GM18867 (cell line): Measurements from ENCODE around the gene LIX1.

ENCODE experiments used
- ATAC-seq: cut with Tn5 transposase; IDR thresholded peaks from one replicate; pipeline ENCODE4 v1.9.1; 2021; ENCODE audit warnings: mild to moderate bottlenecking, moderate library complexity; ENCODE audit not compliant: unreplicated experiment

LIX1 gene

DNA sequence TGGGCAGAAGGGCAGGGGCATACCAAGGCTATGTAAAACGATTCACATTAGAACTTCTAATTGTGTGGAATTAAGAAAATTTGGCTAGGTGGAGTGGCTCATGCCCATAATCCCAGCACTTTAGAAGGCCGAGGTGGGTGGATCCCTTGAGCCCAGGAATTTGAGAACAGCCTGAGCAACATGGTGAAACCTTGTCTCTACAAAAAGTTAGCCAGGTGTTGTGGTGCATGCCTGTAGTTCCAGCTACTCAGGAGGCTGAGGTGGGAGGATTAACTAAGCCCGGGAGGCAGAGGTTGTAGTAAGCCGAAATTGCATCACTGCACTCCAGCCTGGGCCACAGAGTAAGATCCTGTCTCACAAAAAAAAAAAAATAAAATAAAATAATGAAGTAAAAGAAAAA lies 65.2 kb downstream of the LIX1 start:
- ATAC-seq = no peak

DNA sequence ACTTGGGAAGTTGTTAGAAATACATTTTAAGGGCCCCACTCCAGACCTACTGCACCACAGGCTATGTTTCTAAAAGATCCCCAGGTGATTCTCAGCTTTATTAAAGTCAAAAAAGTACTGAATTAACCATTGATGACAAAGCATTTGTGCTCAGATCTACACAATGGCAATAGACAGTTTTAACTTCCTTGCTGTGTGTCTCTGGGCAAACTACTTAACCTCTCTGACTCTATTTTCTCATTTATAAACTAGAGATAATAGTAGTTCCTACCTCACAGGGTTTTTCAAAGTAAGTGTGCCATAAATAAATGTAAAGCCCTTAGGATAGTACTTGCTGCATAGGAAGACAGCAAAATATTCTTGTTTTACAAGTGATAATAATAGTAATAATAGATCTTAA lies 66.3 kb downstream of the LIX1 start:
- no peak for ATAC-seq

DNA sequence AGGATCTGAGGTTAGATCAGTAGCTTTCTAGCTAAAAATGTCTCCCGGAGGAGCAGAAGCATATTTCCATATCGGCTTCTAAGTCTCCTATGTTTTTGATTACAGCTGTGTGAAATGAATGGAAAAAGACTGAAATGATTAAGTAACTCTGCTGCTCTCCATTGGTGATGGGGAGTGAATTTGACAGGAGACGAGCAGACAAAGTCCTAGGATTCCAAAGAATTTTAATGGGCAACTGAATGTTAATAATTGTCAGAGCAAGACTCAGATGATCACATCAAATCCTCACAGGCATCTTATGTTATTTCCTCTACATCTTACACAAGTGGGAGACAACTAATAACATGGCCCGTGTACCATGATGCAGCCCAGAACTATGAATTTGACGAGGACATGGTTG lies 66.8 kb downstream of the LIX1 start:
- no peak for ATAC-seq

DNA sequence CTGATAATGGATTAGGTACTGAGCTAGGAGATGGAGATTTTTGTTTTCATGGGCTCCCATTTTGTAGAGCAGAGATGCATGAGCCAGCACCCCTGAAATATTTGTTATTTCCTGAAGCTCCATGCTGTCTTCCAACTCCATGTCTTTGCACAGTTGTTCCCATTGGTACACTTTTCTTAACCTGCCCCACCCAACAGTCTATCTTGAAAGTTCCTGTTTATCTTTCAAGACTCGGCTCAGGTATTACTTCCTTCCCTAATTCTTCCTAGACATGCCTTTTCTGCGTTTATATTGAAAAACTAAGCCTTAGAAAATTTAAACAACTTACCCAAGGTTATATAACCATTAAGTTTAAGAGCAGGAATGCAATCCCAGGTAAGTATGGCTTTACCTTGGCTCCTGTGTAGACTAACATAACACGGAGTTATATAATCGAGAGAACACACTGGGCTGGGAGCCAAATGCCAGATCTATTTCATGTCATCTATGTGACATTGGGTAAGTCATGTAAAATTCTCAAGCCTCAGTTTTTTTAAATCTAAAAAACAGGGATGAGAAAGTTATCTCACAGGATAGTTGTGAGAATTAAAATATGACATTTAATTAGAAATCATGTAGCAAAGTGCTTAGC lies 67.4 kb downstream of the LIX1 start:
- no peak for ATAC-seq

DNA sequence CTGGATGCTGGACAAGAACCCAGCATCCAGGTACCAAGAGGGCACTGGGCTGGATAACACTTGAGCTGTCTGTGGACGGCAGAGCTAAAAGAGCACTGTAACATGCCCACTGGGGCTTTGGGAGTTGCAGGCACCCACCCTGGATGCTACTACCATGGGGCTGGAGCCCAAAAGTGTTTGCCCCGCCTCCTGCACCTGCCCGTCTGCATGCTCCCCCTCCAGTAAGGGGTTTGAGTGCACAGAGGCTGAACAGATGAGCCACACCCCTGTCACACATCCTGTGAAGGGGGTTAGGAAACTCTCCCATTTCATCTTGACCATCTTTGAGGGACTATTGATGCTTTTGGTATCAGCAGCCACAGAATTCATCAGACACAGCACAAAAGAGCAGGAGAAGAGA lies 69.0 kb downstream of the LIX1 start:
- no peak for ATAC-seq

DNA sequence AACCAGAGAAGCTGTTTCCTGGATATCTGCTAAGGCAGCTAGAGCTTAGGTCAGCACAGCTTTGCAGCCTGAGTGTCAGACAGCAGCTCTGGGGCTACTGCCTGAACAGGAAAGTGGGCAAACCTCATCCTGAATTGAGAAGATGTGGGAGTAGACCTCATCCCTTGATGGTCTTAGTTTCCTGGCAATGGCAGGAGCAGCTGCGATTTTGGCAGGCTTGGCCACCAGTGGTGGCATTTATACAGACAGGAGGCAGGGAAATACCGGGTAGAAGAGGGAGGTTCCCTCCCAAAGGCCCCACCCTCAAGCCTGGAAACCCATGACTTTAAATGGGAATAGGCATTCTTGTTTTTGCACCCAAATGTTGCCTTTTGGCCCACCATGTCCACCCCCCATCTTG lies 69.7 kb downstream of the LIX1 start:
- no peak for ATAC-seq

DNA sequence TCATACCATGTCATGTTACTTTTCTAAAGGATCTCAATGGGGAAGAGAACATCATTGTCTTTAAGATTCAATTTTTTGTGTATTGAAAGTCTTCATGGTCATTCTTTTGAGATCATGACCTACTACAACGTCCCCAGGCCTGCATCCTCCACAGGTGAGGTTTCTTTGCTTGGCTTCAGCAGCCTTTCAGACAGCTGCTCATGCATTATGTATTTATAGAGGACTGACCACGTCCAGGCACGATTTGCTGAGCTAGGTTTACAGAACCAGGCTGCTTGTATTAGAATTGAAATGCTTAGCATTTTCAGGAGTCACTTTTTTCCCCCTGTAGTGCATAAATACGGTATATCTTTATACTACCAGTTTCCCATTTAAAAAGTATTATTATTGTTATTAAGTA lies 70.4 kb downstream of the LIX1 start:
- ATAC-seq = no peak

DNA sequence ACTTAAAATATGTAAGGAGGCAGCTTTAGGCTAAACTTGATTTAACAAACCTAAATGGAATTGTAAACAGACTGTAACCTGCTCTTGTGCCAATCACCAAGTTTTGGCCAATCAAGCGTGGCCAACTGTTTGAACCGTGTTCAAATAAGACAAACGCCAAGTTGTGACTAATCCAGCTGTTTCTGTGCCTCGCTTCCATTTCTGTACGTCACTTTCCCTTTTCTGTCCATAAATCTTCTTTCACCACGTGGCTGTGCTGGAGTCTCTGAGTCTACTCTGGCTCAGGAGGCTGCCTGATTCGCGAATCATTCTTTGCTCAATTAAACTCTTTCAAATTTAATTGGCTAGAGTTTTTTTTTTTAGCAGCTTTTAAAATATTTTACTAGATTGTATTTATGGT lies 71.3 kb downstream of the LIX1 start:
- ATAC-seq = no peak

DNA sequence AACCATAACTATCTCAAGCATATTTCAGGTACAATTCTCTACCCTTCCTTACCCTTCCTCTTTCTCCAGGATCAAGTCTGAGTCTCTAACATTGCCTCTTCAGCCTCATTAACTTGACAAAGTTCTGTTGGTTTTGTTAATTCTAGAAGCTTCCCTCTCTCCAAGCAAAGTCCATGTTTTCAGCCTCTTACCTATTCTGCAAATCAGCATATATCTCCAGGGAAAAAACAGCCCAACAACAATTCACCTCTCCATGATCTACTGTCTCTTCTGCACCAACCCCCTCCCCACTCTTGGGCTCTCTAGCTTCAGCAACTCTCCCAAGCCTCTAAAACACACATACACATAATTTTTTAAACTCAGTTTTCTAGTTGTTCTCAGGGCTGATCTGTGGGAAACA lies 72.2 kb downstream of the LIX1 start:
- ATAC-seq = no peak

DNA sequence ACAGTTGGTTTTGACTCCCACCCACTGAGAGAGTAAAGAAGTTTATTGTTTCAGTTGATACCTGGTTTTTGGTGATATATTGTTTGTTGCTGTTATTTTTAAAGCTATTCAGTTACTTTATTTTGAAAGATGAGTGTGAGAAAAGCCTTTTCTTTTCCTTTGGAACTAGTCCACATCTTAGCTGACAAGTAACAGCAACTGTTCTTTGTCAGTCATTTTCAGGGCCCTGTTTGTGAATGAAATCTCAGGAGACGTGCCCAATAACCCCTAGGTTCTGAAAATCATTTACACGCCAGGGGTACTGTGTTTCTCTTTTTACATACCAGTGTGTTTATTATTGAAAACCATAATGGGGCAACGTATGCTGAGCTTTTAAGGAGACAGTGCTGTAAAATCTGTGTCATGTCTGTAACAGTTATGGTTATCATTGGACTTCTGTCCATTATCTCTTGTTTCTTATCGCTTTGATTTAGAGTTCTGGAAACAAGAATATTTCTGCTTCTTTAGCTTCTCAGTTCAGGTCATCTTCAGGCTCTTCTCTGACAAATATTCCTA lies 75.0 kb downstream of the LIX1 start:
- ATAC-seq = no peak

DNA sequence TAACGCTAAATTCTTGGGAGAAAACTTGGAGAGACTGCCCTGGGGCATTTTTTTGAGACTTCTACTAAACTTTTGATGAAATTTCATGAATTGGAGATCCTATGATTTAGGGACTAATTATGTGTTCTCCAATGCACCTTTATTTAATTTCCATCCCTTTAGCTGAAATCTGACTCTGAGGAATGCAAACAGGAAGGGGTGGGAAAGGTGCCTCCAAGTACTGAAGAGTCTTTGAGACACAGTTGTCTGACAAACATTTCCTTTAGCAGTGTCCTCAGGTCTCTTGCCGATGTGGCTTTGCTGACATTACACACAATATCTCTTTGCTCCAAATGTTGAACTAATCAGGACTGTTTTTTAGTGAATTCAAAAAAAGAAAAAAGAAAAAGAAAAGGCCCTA lies 76.9 kb downstream of the LIX1 start:
- no peak for ATAC-seq

DNA sequence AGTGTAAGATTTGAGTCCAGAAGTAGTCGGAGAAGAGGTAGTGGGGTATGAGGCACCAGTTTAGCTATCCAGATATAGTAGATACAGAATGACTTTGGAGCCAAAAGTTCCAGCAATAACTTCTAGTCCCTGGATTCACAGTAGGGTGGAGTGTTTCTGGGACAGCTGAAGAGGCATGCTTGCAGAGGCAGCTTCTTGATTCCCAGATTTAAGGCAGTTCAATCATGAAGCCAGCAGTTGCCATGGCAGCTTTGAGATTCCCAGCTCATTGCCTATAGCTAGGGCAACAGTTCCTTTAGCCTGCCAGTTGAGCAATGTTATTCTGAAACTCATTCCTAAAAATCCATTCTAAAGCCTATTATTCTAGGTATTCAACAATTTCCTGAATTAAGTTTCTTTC lies 79.2 kb downstream of the LIX1 start:
- ATAC-seq = no peak

DNA sequence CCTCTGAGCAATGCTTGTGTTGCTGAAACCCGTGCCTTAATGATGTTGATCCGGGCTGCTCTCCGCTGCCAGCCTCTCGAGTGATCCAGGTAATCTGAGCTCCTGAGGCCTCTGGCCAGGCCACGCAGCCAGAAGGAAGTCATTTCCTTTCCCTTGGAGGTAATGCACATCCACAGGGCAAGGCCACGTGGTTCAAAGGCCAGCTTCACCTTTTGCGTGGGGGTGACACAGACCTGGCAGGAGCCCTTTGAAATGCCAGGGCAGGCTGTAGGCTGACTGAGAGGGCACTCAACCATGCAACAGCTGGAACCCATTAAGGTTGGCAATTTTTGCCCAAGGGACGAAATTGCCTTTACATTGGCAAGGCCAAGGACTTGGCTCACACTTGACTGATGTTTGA lies 80.4 kb downstream of the LIX1 start:
- no peak for ATAC-seq

DNA sequence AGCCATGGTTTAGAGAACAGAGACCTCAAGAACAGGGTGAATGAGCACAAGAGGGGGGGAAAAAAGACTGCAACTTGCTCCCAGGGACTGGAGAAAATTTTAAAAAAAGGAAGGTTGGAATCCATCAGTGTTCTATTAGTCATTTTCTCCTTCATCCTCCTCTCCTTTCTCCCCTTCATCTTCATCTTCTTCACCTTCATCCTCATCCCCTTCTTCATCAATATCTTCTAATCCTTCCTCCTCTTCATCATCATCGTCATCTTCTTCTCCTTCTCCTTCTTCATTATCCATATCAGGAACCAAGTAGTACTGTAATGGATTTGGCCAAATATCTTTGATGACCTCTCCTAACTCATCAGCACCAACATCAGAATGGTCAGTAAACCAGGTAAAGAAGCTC lies 86.1 kb downstream of the LIX1 start:
- no peak for ATAC-seq

DNA sequence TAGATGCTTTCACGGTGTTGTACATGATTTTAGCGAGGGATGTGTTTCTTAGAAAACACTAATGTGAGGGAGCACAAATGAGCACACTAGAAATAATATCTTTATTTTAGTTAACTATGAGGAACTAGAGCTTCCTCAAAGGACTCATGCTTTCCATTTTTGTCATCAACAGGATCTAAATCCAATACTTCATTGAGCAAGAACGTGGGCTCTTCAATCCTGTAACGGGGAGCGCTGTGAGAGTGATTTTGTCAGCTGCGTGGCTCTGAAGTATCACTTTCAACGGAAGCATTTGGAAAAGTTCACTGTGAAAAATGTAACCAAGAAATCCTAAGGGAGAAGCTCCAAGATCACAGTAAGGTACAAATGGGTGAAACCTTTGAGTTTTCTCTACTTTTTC lies 93.2 kb downstream of the LIX1 start:
- no peak for ATAC-seq

DNA sequence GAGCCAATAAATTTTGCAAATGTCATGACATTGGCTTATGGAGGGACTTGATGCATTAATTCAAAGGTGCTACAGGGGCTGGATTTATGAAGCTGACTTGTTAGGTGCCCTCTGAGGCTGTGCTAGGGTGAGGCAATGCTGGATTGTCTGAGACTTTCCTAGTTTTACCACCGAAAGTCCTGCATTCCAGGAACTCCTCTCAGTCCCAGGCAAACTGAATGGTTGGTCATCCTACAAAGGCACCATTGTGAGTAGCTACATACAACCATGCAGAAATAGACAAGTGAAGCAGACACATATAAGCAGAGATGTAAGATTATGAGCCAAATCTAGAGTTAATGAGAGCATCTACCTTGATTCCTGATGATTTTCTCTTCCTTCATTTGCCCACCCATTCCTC lies 95.3 kb downstream of the LIX1 start:
- no peak for ATAC-seq

DNA sequence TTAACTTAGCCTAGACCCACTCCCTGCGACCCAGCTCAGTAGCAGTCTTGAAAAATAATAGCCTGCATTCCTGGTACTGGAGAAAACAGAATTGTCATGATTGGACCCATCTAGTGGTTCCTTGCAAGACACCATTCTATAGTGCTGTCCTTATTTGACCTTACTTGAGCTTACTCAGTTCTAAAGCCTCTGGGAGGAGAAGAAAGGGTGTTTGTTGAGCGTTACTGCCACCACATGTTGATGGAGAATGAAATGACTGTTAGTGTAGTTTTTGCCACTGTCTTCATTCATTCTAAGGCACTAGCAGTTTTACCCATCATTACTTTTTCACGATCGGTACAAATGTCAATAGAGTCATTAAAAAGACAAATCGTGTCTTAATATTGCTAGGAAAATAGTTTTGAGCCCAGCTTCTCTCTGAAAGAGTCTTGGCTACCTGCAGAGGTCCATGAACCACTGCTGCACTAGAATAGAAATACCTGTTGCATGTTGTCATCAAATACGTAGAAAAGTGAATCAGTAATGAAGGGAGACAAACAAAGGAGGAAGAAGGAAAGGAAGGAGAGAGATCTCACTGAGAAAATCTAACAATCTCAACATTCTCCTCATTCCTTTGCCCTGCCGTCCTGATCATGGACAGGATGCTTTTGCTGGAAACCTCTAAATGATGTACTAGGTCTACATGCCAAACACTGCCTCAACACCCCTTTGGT lies 96.0 kb downstream of the LIX1 start:
- no peak for ATAC-seq

DNA sequence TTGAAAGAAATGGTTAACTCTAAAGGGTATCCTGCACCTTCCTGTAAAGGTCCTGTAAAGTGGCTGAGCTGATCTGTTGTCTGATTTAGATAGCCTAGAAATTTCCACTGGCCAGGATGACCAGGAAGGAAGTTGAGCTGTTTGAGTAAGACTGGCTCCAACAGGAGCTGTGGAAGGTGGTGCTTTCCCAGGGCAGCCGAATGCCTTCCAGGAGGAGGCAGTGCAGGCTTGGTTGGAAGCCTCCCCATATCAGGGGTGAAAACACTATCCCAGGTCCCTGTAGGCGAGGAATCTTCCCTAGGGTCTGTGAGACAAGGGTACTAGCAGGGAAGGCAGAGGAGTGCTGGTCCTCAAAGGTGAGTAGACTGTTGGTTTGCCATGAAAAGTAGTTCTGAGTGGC lies 98.4 kb downstream of the LIX1 start:
- no peak for ATAC-seq

DNA sequence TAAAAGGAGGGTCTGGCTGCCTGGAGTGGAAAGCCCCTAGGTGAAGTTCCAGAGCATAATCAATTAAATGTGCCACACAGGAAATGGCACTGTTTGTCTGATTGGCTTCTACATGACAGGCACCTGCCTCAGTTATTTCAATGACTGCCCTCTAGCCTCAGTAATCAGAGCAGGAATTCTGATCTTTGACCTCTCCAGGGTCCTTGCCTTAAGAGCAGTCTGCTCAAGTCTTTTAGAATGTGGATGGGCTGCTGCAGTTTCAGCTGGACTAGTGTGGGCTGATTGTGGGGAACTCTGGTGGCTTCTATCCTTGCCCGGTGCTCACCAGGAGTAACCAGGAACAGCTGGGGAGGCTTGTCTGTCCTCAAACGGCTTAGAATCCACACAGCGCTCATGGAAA lies 98.9 kb downstream of the LIX1 start:
- ATAC-seq = no peak

DNA sequence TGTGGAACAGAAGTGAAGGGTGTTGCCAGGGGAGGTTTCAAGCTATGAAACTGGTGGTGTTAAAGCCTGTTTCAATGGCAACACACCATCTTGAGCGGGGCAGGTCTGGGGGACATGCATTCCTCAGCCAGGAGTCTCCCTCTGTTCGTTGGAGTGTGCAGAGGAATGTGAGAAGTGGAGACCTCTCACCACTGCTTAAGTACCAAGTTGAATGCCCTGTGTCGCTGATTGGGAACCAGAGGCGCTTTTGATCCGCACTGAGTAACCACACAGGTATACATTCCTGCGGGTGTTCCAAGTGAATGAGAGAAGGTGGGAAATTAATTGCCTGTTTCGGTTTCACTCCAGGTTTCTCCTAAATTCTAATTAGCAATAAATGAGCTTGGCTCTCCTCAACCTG lies 99.4 kb downstream of the LIX1 start:
- ATAC-seq = no peak
